Left colon (tissue), 2 donors: ENCODE measurements around the gene ADAMTS12. TPM values are rescaled to one million over a fixed set of nuclear protein-coding genes. Genes with fewer than 3 reads are reported as not detected.
A peak's percentile ranks its signal among the peaks of the same experiment; 100 is the strongest.

ENCODE experiments used
- ATAC-seq: fragments of 200-7000 bp; cut with Tn5 transposase; one replicate; pipeline ENCODE4 v1.9.1; 2020; ENCODE audit warnings: mild to moderate bottlenecking, moderate library complexity
- DNase-seq, 2 donors: peaks; one replicate each; pipeline ENCODE4 v3.0.0-alpha.2; 2020
- intact Hi-C, 2 donors: fragments of 100-400 bp; cut with DNase I in 1 of 2; cut with micrococcal nuclease in 1 of 2; formaldehyde crosslinking; loops; one replicate each; pipeline versions ENCODE4 v1.11.2 to v1.14.0; 2022; cut with DNase I, micrococcal nuclease
- total RNA-seq, 2 donors: library from RNA; stranded (reverse); fragmentation: NEBNext Ultra II Directional; extraction: Animal tissue kit (Norgen Biotek cat#: 25700); gene quantifications; one replicate each; pipeline ENCODE4 v1.2.1, GENCODE V29; 2021
- donor health status: DM: no; HTN: no; CAD: no.
- donor health status: DM: yes; HTN: yes; CAD: no.

Gene ADAMTS12
- total RNA-seq, 2 donors from 2014 or later = 0.21 to 1.2 TPM

DNA sequence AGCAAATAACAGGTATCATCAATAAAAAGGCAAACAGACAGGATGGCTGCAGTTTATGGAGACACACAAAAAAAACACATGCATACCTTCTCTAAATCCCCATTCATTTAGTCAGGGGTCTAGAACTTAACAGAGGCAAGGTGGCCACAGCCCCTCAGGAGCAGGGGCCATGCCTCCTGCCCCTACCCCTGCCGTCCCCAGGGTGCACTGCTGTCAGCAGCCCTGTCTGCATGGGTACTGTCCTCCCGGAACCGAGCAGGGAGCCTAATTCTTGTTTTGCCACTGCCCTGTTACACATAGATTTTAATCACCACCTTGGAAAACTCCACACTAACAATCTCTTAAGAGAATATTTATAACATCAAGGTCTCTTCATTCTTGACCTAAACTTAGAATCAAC lies 39.0 kb downstream of the ADAMTS12 start:
- ATAC-seq = no peak
- intact Hi-C loops = no loop called here
- DNase-seq = no peak

DNA sequence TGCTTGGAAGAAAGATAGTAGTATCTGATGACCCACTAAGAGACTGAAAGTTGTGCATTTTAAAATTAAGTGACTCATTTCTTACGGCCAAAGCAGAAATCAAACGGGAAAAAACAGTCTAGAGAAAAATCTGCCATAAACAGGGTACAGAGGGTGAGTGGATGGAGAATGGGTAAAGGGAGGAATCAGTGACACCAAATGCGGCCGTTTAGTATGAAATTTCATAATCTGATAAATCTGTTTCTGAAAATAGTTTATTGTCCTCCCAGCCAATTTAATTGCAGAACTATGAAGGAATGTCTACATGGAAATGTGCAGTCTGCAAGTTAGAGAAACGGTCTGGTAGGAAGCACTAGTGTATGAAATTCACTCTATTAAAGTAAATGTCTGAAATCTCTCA lies 39.5 kb downstream of the ADAMTS12 start:
- ATAC-seq (no peak), DNase-seq (no peak)
- intact Hi-C loops = no loop called here

DNA sequence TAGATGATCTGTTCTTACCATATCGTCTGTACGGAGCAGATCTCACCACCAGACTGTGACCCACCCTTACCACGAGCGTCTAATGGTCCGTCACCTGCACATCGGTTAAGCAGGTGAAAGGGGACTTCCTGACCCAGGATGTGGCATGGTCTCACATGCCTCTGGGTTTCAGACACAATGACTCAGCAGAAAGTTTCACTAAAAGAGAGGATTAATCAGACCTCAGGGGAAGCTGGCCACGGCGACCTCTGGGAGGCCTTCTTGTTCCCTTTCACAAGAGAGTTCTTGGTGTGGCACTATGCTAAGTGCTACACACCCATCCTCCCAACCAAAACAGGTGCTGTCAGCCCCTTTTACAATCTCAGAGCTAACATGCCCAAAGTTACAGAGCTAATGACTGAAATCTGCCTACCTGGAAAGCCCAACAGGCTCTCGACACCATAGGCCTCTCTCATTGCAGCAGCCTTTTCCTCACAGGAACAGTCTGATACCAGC lies 41.6 kb downstream of the ADAMTS12 start:
- DNase-seq (peak in 1 of 2 donors; percentile 9), ATAC-seq (no peak)
- intact Hi-C loops = no loop called here

GRCh38 chr5:33848554-33848953 lies 43.2 kb downstream of the ADAMTS12 start:
- intact Hi-C loops = no loop called here
- ATAC-seq (no peak), DNase-seq (no peak)

GRCh38 chr5:33846851-33847250 lies 44.9 kb downstream of the ADAMTS12 start:
- DNase-seq = no peak
- intact Hi-C loops = no loop called here
- ATAC-seq = no peak

GRCh38 chr5:33843579-33843978 lies 48.2 kb downstream of the ADAMTS12 start:
- ATAC-seq (no peak), DNase-seq (no peak)
- intact Hi-C loops = no loop called here

DNA sequence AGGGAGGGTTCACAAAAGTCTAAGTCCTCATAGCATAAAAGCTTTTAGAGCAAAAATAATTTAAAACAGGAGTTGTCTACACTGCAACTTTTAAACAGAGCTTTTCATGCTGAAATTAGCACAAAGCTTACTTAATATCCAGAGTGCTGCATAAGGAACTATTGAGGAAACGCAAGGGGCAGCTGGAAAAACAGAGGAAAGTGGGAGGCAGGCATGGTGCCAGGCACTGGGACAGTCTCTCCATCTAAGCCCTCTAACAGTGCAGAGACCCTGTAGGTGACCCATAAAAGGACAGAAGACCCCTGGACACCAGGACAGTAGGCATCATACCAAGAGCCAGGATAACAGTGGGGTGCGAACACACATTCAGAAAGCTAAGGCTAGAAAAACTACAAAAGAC lies 49.3 kb downstream of the ADAMTS12 start:
- no peak for ATAC-seq
- intact Hi-C loops = no loop called here
- DNase-seq = no peak

GRCh38 chr5:33841891-33842290 lies 49.9 kb downstream of the ADAMTS12 start:
- no peak for DNase-seq
- intact Hi-C loops = no loop called here
- no peak for ATAC-seq

GRCh38 chr5:33840927-33841547 lies 50.8 kb downstream of the ADAMTS12 start:
- intact Hi-C loops = no loop called here
- no peak for ATAC-seq

GRCh38 chr5:33837301-33837700 lies 54.5 kb downstream of the ADAMTS12 start:
- intact Hi-C loops = no loop called here
- no peak for ATAC-seq

More at GRCh38 chr5:33840927-33841547, 50.8 kb downstream of the ADAMTS12 start:
- DNase-seq = no peak

GRCh38 chr5:33834334-33834733 lies 57.5 kb downstream of the ADAMTS12 start:
- DNase-seq (no peak), ATAC-seq (no peak)
- intact Hi-C loops = no loop called here

More at GRCh38 chr5:33837301-33837700, 54.5 kb downstream of the ADAMTS12 start:
- DNase-seq = no peak

DNA sequence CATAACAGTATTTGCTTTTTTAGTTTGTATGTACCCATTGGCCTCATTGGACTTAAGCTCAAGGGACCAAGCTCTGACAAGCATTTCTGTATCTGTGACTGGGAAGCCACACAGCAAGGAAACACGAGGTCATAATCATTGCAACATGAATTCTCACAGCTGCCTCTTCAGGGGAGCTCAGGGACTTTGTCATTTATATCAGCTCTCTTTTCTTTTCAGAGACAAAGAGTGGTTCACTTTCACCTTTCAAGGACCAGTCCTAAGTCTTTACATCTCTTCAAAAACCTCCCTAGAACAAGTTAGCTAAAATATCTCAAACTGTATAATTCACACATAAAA lies 58.6 kb downstream of the ADAMTS12 start:
- intact Hi-C loops = no loop called here

DNA sequence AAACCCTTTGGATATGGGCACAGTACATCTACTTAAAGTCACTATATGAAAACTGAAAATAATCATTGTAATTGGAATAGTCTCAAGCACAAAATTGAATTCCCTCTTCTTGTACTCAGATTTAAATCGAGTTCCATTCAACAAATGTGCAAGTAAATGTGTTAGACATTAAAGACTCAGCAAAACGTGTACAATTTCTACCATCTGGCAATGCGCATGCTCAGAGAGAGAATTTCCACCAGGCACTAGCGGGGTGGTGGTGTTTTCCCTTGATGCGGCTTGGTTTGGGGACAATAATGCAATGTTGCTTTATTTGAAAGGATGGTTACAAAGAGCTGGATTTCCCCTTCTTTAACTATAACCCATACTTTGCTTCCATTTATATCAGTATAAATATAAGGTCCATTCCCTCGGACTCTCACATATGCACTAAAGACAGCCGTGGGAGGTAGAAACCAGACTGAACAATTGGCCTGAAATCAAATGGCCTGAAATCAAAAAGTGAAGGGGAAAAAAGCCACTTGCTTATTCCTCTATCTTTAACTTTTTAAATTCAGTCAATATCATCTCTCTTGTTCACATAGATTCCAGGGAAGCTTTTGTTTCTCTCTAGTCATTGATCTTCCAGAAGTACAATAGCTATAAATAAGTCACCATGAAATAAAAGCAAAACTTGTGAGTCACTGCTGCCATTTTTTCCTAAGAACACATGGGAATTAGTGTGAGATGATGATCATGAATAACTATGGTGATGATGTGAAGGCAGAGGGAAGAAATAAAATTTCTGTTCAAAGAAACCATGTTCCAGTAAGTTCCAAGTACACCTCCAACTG lies 59.2 kb downstream of the ADAMTS12 start:
- ATAC-seq (no peak), DNase-seq (no peak)
- intact Hi-C loops = no loop called here

More for the DNA sequence above, 58.6 kb downstream of the ADAMTS12 start:
- no peak for DNase-seq
- ATAC-seq = no peak

- intact Hi-C loops = no loop called here
- DNase-seq = no peak
Measured at GRCh38 chr5:33831041-33831440, 60.7 kb downstream of the ADAMTS12 start.

GRCh38 chr5:33829430-33829829 lies 62.4 kb downstream of the ADAMTS12 start:
- no peak for ATAC-seq
- intact Hi-C loops = no loop called here
- DNase-seq = no peak

More at GRCh38 chr5:33831041-33831440, 60.7 kb downstream of the ADAMTS12 start:
- no peak for ATAC-seq

- no peak for DNase-seq
- intact Hi-C loops = no loop called here
- no peak for ATAC-seq
Measured at GRCh38 chr5:33828626-33829308, 63.0 kb downstream of the ADAMTS12 start.

DNA sequence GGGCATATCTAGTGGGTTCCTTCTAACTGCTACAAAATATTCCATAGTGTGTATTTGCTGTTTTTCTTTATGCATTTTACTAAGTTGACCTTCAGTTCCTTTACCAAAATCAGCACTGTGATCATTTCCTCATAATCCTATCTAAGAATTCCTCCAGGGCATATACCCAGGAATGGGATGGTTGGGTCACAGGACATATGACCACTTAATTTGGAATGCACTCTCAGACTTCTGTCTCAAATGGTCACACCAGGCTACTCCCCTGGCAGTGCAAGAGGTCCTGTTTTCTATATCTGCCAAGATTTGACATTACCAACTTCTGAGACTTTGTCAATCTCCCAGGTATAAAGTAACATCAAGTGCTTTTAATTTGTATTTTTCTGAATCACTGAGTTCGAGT lies 63.9 kb downstream of the ADAMTS12 start:
- no peak for ATAC-seq
- no peak for DNase-seq
- intact Hi-C loops = no loop called here

- no peak for DNase-seq
- ATAC-seq = no peak
- intact Hi-C loops = no loop called here
Measured at GRCh38 chr5:33827018-33827707, 64.6 kb downstream of the ADAMTS12 start.

- ATAC-seq (no peak), DNase-seq (no peak)
Measured at GRCh38 chr5:33824516-33825195, 67.1 kb downstream of the ADAMTS12 start.

More at GRCh38 chr5:33824516-33825195, 67.1 kb downstream of the ADAMTS12 start:
- intact Hi-C loops = no loop called here
